ENCODE data around the gene AOPEP. TPM values are rescaled to one million over a fixed set of nuclear protein-coding genes. Genes with fewer than 3 reads are reported as not detected.

Gene AOPEP
- total and polyA plus RNA-seq, 10 donors, result 14.8 to 86.1 (median 51.3) TPM

GRCh38 chr9:95032580-95033341, 306.3 kb downstream of the AOPEP start:
- Histone ChIP-seq H3K4me3 (no peak overlapping the region), H3K27ac (no peak overlapping the region), H3K27me3 (replicated peaks in 1 of 7) (no peaks in the 10 kb centered on the region), H3K36me3 (peaks cover 0 to 18% (median 0%) of the 10 kb centered on the region in 6 donors), H3K9me3 (no peaks in the 10 kb centered on the region), H3K4me1 (peaks cover 0 to 54% (median 15%) of the 10 kb centered on the region in 6 donors)
- intact Hi-C loops (cut with DNase I; ENCODE audit: low total_unique reads), result no loop called here
- TF ChIP-seq CTCF (IDR thresholded peaks at IDR 0.05 in 8 of 11, conservative IDR thresholded peaks at IDR 0.05 in 3 of 11), result no peak
- TF ChIP-seq POLR2AphosphoS5 (IDR thresholded peaks at IDR 0.05), result no peak
- no peak for TF ChIP-seq POLR2A (IDR thresholded peaks at IDR 0.05)
- no peak for DNase-seq
- WGBS, 5 donors, result 43 to 77% (median 56%) methylated on average over 9 of the region's 9 CpGs

- Histone ChIP-seq H3K4me1 (peaks cover 0 to 32% (median 11%) of the 10 kb centered on the region in 6 donors), H3K27ac (no peak overlapping the region), H3K27me3 (replicated peaks in 1 of 7) (no peaks in the 10 kb centered on the region), H3K9me3 (no peaks in the 10 kb centered on the region), H3K4me3 (no peak overlapping the region), H3K36me3 (peaks cover 0 to 22% (median 0%) of the 10 kb centered on the region in 6 donors)
- intact Hi-C loops (cut with DNase I; ENCODE audit: low total_unique reads), result no loop called here
- DNase-seq, result no peak
- WGBS, 5 donors, result 63 to 98% (median 75%) methylated on average over 3 of the region's 3 CpGs
- no peak for TF ChIP-seq CTCF (IDR thresholded peaks at IDR 0.05 in 8 of 11, conservative IDR thresholded peaks at IDR 0.05 in 3 of 11)
- no peak for TF ChIP-seq POLR2AphosphoS5 (IDR thresholded peaks at IDR 0.05)
- TF ChIP-seq POLR2A (IDR thresholded peaks at IDR 0.05), result no peak
Observed at GRCh38 chr9:95035846-95036245, 309.3 kb downstream of the AOPEP start.

GRCh38 chr9:95036676-95037075, 310.2 kb downstream of the AOPEP start:
- H3K4me1 ChIP-seq, result peaks cover 0 to 23% (median 9%) of the 10 kb centered on the region in 6 donors
- peaks cover 0 to 22% (median 0%) of the 10 kb centered on the region in 6 donors for H3K36me3 ChIP-seq
- WGBS, 5 donors, result 77 to 93% (median 82%) methylated on average over 2 of the region's 2 CpGs

More at GRCh38 chr9:95036676-95037075, 310.2 kb downstream of the AOPEP start:
- H3K27me3 ChIP-seq (replicated peaks in 1 of 7), result no peaks in the 10 kb centered on the region
- no peak overlapping the region for H3K4me3 ChIP-seq
- no peaks in the 10 kb centered on the region for H3K9me3 ChIP-seq
- H3K27ac ChIP-seq, result no peak overlapping the region
- intact Hi-C loops (cut with DNase I; ENCODE audit: low total_unique reads), result no loop called here
- DNase-seq, result no peak
- TF ChIP-seq POLR2A (IDR thresholded peaks at IDR 0.05) (no peak), CTCF (IDR thresholded peaks at IDR 0.05 in 8 of 11, conservative IDR thresholded peaks at IDR 0.05 in 3 of 11) (no peak), POLR2AphosphoS5 (IDR thresholded peaks at IDR 0.05) (no peak)

Data from spleen (tissue), 11 donors.